A549 (cell line): ENCODE results near the gene LAMP5. TPM values are rescaled to one million over a fixed set of nuclear protein-coding genes. Genes with fewer than 3 reads are reported as not detected.

ENCODE experiments used
- ATAC-seq, 2 experiments: fragments of 200-7000 bp in 1 of 2; fragments of >200 bp in 1 of 2; cut with Nextera tagmentation in 1 of 2; cut with Tn5 transposase in 1 of 2; 3 replicates each; pipeline versions ENCODE4 v1.8.0 to v1.9.1; 2018 to 2020; ENCODE audit warnings: mild to moderate bottlenecking in 1 of 2, moderate library complexity in 1 of 2
- CTCF ChIA-PET: fragments of 300-600 bp; sonication (Branson Sonifier 250); formaldehyde crosslinking; extraction: SDS; loops from one replicate; lab custom pipeline; 2021; ENCODE audit warnings: antibody characterized with exemption, inconsistent platforms; lab: Yijun Ruan, JAX
- POLR2A ChIA-PET: fragments of 350-600 bp; formaldehyde crosslinking; extraction: SDS; loops from one replicate; lab custom pipeline; 2021; ENCODE audit warnings: antibody characterized with exemption, inconsistent platforms; lab: Yijun Ruan, JAX
- DNase-seq, 2 experiments: peaks; one replicate each; pipeline versions ENCODE4 v3.0.0 to v3.0.0-alpha.2; 2011 to 2016; ENCODE audit warnings: low read depth in 1 of 2, low spot score in 1 of 2
- FAIRE-seq: peaks from 2 replicates; lab custom pipeline; 2011; peaks lifted over from hg19 to GRCh38; lab: Jason Lieb, UNC
- H3K27ac ChIP-seq, 2 experiments: fragments of >200 bp; sonication (Bioruptor Twin); formaldehyde crosslinking; 3 replicates each; pipeline ENCODE4 v1.5.1; 2016 to 2017
- H3K4me1 ChIP-seq: fragments of >200 bp; sonication (Bioruptor Twin); formaldehyde crosslinking; 3 replicates; pipeline ENCODE4 v1.6.1; 2016
- H3K4me2 ChIP-seq: fragments of >200 bp; sonication (Bioruptor Twin); formaldehyde crosslinking; 3 replicates; pipeline ENCODE4 v1.6.1; 2016
- H3K4me3 ChIP-seq: fragments of >200 bp; sonication (Bioruptor Twin); formaldehyde crosslinking; 3 replicates; pipeline ENCODE4 v1.5.1; 2016
- H3K9me3 ChIP-seq: fragments of >200 bp; sonication (Bioruptor Twin); formaldehyde crosslinking; 3 replicates; pipeline ENCODE4 v1.6.1; 2016
- CEBPB ChIP-seq, 2 experiments: fragments of >200 bp in 1 of 2; sonication (Bioruptor Twin) in 1 of 2; formaldehyde crosslinking in 1 of 2; IDR thresholded peaks; 2 replicates each; pipeline ENCODE4 v1.6.1; 2012 to 2016
- EHMT2 ChIP-seq: fragments of 200-600 bp; sonication (generic); IDR thresholded peaks from 2 replicates; pipeline ENCODE4 v1.6.1; 2016; ENCODE audit warnings: antibody characterized with exemption, low read depth, mild to moderate bottlenecking, moderate library complexity
- ESRRA ChIP-seq: fragments of 150-350 bp; IDR thresholded peaks from 2 replicates; pipeline ENCODE4 v1.6.1; 2014; ENCODE audit warnings: mild to moderate bottlenecking, low read length, borderline replicate concordance
- FOSB ChIP-seq: fragments of 250-450 bp; sonication (Bioruptor Pico); IDR thresholded peaks from 2 replicates; pipeline ENCODE4 v1.5.0; 2020; ENCODE audit warnings: mild to moderate bottlenecking, moderate library complexity
- GATA3 ChIP-seq: IDR thresholded peaks from 2 replicates; pipeline ENCODE4 v1.6.1; 2012; ENCODE audit warnings: borderline replicate concordance
- HDAC2 ChIP-seq: fragments of 200-600 bp; sonication (generic); IDR thresholded peaks from 2 replicates; pipeline ENCODE4 v1.6.1; 2016
- HEYL ChIP-seq: fragments of 250-450 bp; sonication (Bioruptor Pico); IDR thresholded peaks from 2 replicates; pipeline ENCODE4 v1.8.0; 2021; ENCODE audit warnings: mild to moderate bottlenecking, moderate library complexity
- HOXB5 ChIP-seq: fragments of 250-450 bp; sonication (Bioruptor Pico); IDR thresholded peaks from 2 replicates; pipeline ENCODE4 v1.5.0; 2020; ENCODE audit warnings: mild to moderate bottlenecking, moderate library complexity
- JUN ChIP-seq, 2 experiments: fragments of >200 bp; sonication (Bioruptor Twin); formaldehyde crosslinking; IDR thresholded peaks; 2 replicates in 1 of 2; 3 replicates in 1 of 2; pipeline ENCODE4 v1.6.1; 2016 to 2017
- KDM1A ChIP-seq: fragments of 200-600 bp; sonication (generic); IDR thresholded peaks from 2 replicates; pipeline ENCODE4 v1.6.1; 2016; ENCODE audit warnings: low read depth, mild to moderate bottlenecking
- MYC ChIP-seq: IDR thresholded peaks from 2 replicates; pipeline ENCODE4 v1.6.1; 2012; ENCODE audit warnings: mild to moderate bottlenecking, inconsistent platforms, low read length, improper control_type of control experiment, borderline replicate concordance
- NFE2L2 ChIP-seq: fragments of 150-350 bp; conservative IDR thresholded peaks from 2 replicates; pipeline ENCODE4 v1.6.1; 2014; ENCODE audit warnings: low read length
- NR3C1 ChIP-seq: fragments of >200 bp; sonication (Bioruptor Twin); formaldehyde crosslinking; IDR thresholded peaks from 3 replicates; pipeline ENCODE4 v1.6.1; 2017
- POLR2A ChIP-seq: IDR thresholded peaks from 2 replicates; pipeline ENCODE4 v1.6.1; 2012; ENCODE audit warnings: mild to moderate bottlenecking, low read length
- RAD21 ChIP-seq, 2 experiments: fragments of >200 bp in 1 of 2; sonication (Bioruptor Twin) in 1 of 2; formaldehyde crosslinking in 1 of 2; IDR thresholded peaks in 1 of 2; conservative IDR thresholded peaks in 1 of 2; 2 replicates in 1 of 2; 3 replicates in 1 of 2; pipeline ENCODE4 v1.6.1; 2012 to 2018; ENCODE audit warnings: inconsistent platforms in 1 of 2
- SREBF2 ChIP-seq: fragments of 450-650 bp; IDR thresholded peaks from 2 replicates; pipeline ENCODE4 v1.6.1; 2014; ENCODE audit warnings: mild to moderate bottlenecking, moderate library complexity
- TFCP2L1 ChIP-seq: fragments of 250-450 bp; sonication (Bioruptor Pico); IDR thresholded peaks from 2 replicates; pipeline ENCODE4 v1.5.0; 2021; ENCODE audit warnings: mild to moderate bottlenecking
- TP53 ChIP-seq: fragments of 250-450 bp; sonication (Bioruptor Pico); IDR thresholded peaks from 2 replicates; pipeline ENCODE4 v1.5.0; 2021; ENCODE audit warnings: mild to moderate bottlenecking, moderate library complexity
- ZC3H11A ChIP-seq: fragments of 450-650 bp; IDR thresholded peaks from 2 replicates; pipeline ENCODE4 v1.6.1; 2014; ENCODE audit warnings: antibody characterized with exemption, mild to moderate bottlenecking
- ZFP36 ChIP-seq: fragments of 450-650 bp; IDR thresholded peaks from 2 replicates; pipeline ENCODE4 v1.6.1; 2014; ENCODE audit warnings: borderline replicate concordance; ENCODE audit not compliant: partially characterized antibody
- ZNF302 ChIP-seq: fragments of 250-450 bp; sonication (Bioruptor Pico); IDR thresholded peaks from 2 replicates; pipeline ENCODE4 v1.9.0; 2021; ENCODE audit warnings: inconsistent platforms, mild to moderate bottlenecking, moderate library complexity
- WGBS: methylation state at CpG from one replicate; pipeline ENCODE4 v1.1.6; 2017; ENCODE audit errors: missing lambda C conversion rate; 5-methylcytosine and 5-hydroxymethylcytosine counted together
- polyA plus RNA-seq, 4 experiments: library from polyadenylated mRNA; depleted of rRNA in 3 of 4; stranded (reverse); fragments of >200 nt; fragmentation: RNase III in 1 of 4; extraction: RNeasy Plus Mini Kit Qiagen cat#74134 plus additional on column Dnase treatment in 1 of 4; gene quantifications; 2 replicates in 3 of 4; 3 replicates in 1 of 4; pipeline ENCODE4 v1.2.3, GENCODE V29; 2011 to 2017
- TF ChIP-seq, protein P1 (sequence below): fragments of 150-350 bp; IDR thresholded peaks from 2 replicates; pipeline ENCODE4 v1.6.1; 2014; ENCODE audit warnings: low read depth, mild to moderate bottlenecking, low read length
- TF ChIP-seq, protein P2 (sequence below): fragments of 250-450 bp; sonication (Bioruptor Pico); IDR thresholded peaks from 2 replicates; pipeline ENCODE4 v1.5.0; 2020; ENCODE audit warnings: low read depth, mild to moderate bottlenecking, moderate library complexity
- TF ChIP-seq, protein P3 (sequence below): fragments of >200 bp; sonication (Bioruptor Twin); formaldehyde crosslinking; IDR thresholded peaks from 2 replicates; pipeline ENCODE4 v1.6.1; 2016
- TF ChIP-seq, protein P4 (sequence below): fragments of >200 bp; sonication (Bioruptor Twin); formaldehyde crosslinking; IDR thresholded peaks from 3 replicates; pipeline ENCODE4 v1.5.1; 2016

The LAMP5 gene
- polyA plus RNA-seq, 2 of the 4 experiments (the other 2 are of a cell fraction), result 0.04 to 0.12 TPM

DNA sequence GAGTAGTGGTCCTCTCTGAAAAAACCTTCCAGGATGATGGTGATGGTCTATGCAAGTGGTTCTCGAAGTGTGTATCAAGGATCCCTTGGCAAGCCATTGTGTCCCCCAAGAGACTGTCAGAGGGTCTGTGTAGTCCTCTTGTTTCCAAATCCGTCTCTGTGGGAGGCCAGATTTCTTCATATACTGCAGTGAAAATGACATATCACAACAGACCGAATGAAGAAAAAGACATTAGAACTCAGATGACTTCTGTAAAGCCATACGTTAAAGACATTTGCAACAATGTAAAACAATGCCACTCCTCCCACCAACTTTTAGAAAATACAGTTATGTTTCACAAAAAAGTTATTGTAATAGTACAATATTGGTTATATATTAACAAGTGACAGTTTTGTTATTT, 27.2 kb upstream of the LAMP5 start:
- FAIRE-seq (peak; percentile 36), ATAC-seq (no peak), DNase-seq (no peak)
- H3K4me2 ChIP-seq, result no peak overlapping the region
- H3K27ac ChIP-seq, result no peak overlapping the region
- H3K4me1 ChIP-seq, result no peaks in the 10 kb centered on the region
- no peak overlapping the region for H3K4me3 ChIP-seq
- no peaks in the 10 kb centered on the region for H3K9me3 ChIP-seq
- TF ChIP-seq, protein P1, sequence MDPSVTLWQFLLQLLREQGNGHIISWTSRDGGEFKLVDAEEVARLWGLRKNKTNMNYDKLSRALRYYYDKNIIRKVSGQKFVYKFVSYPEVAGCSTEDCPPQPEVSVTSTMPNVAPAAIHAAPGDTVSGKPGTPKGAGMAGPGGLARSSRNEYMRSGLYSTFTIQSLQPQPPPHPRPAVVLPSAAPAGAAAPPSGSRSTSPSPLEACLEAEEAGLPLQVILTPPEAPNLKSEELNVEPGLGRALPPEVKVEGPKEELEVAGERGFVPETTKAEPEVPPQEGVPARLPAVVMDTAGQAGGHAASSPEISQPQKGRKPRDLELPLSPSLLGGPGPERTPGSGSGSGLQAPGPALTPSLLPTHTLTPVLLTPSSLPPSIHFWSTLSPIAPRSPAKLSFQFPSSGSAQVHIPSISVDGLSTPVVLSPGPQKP, result no peak
- no peak for TF ChIP-seq ZNF302 (CRISPR knock-in tag)
- no peak for TF ChIP-seq CEBPB (IDR thresholded peaks at IDR 0.05)
- TF ChIP-seq, protein P2, sequence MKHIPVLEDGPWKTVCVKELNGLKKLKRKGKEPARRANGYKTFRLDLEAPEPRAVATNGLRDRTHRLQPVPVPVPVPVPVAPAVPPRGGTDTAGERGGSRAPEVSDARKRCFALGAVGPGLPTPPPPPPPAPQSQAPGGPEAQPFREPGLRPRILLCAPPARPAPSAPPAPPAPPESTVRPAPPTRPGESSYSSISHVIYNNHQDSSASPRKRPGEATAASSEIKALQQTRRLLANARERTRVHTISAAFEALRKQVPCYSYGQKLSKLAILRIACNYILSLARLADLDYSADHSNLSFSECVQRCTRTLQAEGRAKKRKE (CRISPR knock-in tag), result no peak
- POLR2A ChIA-PET, result no interaction called here
- WGBS, result 67% methylated on average over 4 of the region's 4 CpGs
- CTCF ChIA-PET, result interaction anchor here (0.9 to 1.2 kb wide), 2 partner anchors 122 to 130 kb away, joined by 3 to 5 read pairs; no protein-coding TSS in a partner anchor

DNA sequence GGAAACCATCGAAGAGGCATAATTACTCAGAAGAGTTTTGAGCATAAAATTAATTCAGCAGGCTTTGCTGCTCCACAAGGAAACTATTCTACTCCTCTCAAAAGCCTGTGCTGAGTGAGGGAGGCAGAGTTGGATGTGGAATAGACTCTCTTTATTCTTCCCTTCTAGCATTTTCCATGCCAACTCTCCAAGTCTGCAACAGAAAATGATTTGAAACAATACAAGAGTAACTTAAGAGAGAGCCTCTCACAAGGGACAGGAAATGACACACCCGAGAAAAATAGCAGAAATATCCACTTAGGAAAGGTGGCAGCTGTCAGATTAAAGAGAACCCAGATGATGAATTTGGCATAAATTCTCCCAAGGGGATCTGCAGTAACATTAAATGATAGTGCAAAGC, 26.3 kb upstream of the LAMP5 start:
- CTCF ChIA-PET, result interaction anchor here (1.1 kb wide), 1 partner anchor 80 kb away, joined by 3 read pairs; no protein-coding TSS in a partner anchor
- no peak overlapping the region for H3K4me3 ChIP-seq
- no peak overlapping the region for H3K27ac ChIP-seq
- H3K4me2 ChIP-seq, result no peak overlapping the region
- FAIRE-seq (no peak), DNase-seq (no peak), ATAC-seq (no peak)
- H3K9me3 ChIP-seq, result no peaks in the 10 kb centered on the region
- TF ChIP-seq POLR2A, result no peak
- POLR2A ChIA-PET, result no interaction called here
- WGBS, result 22% methylated on average over 2 of the region's 2 CpGs
- H3K4me1 ChIP-seq, result no peaks in the 10 kb centered on the region

DNA sequence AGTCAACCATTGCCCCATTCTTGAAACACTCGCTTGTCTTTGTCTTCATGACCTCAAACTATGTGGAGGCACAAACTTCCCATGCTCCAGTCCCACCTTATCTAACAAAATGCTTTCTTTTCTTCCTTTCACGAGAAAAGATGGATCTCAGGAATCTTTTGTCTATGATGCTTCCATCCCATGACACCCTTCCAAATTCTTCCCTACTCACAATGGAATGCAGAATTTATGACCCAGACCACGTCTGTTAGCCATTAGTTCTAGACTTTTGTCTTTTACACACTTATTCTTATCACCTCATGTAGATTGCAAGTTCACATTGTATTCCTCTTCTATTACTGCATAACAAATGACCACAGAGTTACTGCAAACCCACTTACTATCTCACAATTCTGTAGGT, 24.2 kb upstream of the LAMP5 start:
- no peak overlapping the region for H3K27ac ChIP-seq
- H3K4me1 ChIP-seq, result no peaks in the 10 kb centered on the region
- FAIRE-seq (peak; percentile 76), DNase-seq (no peak), ATAC-seq (no peak)
- TF ChIP-seq, protein P3, sequence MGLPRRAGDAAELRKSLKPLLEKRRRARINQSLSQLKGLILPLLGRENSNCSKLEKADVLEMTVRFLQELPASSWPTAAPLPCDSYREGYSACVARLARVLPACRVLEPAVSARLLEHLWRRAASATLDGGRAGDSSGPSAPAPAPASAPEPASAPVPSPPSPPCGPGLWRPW, result no peak
- no peak overlapping the region for H3K4me2 ChIP-seq
- CTCF ChIA-PET, result interaction anchor here (1.1 kb wide), 1 partner anchor 38 kb away, joined by 3 read pairs; no protein-coding TSS in a partner anchor
- no peak overlapping the region for H3K4me3 ChIP-seq
- H3K9me3 ChIP-seq, result no peaks in the 10 kb centered on the region
- 73% methylated on average over 3 of the region's 3 CpGs for WGBS
- POLR2A ChIA-PET, result no interaction called here

DNA sequence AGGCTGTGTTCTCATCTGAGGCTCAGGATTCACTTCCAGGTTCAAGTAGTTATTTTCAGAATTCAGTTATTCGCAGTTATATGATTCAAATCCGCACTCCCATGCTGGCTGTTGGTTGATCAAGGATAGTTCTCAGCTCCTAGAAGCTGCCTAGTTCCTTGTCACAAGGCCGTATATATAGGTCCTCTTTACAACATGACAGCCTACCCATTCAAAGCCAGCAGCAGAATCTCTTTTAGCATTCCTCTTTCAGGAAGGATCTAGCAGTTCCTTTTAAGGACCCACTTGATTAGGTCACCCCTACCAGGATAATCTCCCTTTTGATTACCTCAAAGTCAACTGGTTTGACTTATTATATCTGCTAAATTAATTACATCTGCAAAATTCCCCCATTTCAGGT, 23.8 kb upstream of the LAMP5 start:
- DNase-seq, result no peak
- Histone ChIP-seq H3K4me3 (no peak overlapping the region), H3K4me1 (no peaks in the 10 kb centered on the region), H3K4me2 (no peak overlapping the region), H3K9me3 (no peaks in the 10 kb centered on the region), H3K27ac (no peak overlapping the region)
- 89% methylated on average over 3 of the region's 3 CpGs for WGBS
- no peak for TF ChIP-seq RAD21 (conservative IDR thresholded peaks at IDR 0.05 in 1 of 2, IDR thresholded peaks at IDR 0.05 in 1 of 2)
- ATAC-seq, result no peak
- FAIRE-seq, result no peak
- CTCF ChIA-PET, result interaction anchor here (1.1 kb wide), 1 partner anchor 38 kb away, joined by 3 read pairs; no protein-coding TSS in a partner anchor
- POLR2A ChIA-PET, result no interaction called here

DNA sequence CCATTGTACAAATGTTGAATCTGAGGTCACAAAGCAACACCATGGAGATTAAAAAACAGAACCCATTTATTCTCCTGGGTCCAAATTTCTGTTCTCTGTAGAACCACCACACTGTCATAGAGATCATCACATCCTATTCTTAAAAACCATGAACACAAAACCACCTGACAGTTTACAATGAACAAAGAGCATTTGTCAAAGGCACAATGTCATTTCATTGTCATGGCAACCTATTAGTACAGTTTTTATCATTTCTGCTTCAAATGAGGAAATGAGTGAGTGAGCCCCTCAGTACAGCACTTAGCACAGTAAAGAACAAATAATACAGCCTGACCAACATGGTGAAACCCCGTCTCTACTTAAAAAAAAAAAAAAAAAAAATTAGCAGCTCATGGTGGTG, 23.1 kb upstream of the LAMP5 start:
- H3K4me3 ChIP-seq, result no peak overlapping the region
- no peaks in the 10 kb centered on the region for H3K4me1 ChIP-seq
- H3K9me3 ChIP-seq, result no peaks in the 10 kb centered on the region
- no peak overlapping the region for H3K4me2 ChIP-seq
- WGBS, result 30% methylated on average over 1 of the region's 1 CpG
- ChIA-PET POLR2A (no interaction called here), CTCF (interaction anchor here (0.6 to 1.1 kb wide), 2 partner anchors 39 to 661 kb away, joined by 3 to 4 read pairs; no protein-coding TSS in a partner anchor)
- DNase-seq (no peak), FAIRE-seq (peak; percentile 76), ATAC-seq (no peak)
- TF ChIP-seq EHMT2 (no peak), ESRRA (no peak), JUN (IDR thresholded peaks at IDR 0.05) (no peak), MYC (no peak), NR3C1 (no peak), HEYL (no peak), KDM1A (no peak), ZFP36 (no peak), HOXB5 (CRISPR knock-in tag) (no peak), SREBF2 (no peak), HDAC2 (no peak), TP53 (no peak), TFCP2L1 (CRISPR knock-in tag) (no peak), FOSB (CRISPR knock-in tag) (no peak), NFE2L2 (no peak), ZNF302 (CRISPR knock-in tag) (no peak), ZC3H11A (no peak), GATA3 (no peak)
- TF ChIP-seq, protein P3, result no peak
- TF ChIP-seq, protein P4, sequence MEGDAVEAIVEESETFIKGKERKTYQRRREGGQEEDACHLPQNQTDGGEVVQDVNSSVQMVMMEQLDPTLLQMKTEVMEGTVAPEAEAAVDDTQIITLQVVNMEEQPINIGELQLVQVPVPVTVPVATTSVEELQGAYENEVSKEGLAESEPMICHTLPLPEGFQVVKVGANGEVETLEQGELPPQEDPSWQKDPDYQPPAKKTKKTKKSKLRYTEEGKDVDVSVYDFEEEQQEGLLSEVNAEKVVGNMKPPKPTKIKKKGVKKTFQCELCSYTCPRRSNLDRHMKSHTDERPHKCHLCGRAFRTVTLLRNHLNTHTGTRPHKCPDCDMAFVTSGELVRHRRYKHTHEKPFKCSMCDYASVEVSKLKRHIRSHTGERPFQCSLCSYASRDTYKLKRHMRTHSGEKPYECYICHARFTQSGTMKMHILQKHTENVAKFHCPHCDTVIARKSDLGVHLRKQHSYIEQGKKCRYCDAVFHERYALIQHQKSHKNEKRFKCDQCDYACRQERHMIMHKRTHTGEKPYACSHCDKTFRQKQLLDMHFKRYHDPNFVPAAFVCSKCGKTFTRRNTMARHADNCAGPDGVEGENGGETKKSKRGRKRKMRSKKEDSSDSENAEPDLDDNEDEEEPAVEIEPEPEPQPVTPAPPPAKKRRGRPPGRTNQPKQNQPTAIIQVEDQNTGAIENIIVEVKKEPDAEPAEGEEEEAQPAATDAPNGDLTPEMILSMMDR, result no peak
- no peak overlapping the region for H3K27ac ChIP-seq
